ENCODE data around the gene KLHL3. TPM values are rescaled to one million over a fixed set of nuclear protein-coding genes. Genes with fewer than 3 reads are reported as not detected.

Gene KLHL3
- total RNA-seq, 4 donors from 2014 or later: 0.46 to 4.6 (median 1.7) TPM

DNA sequence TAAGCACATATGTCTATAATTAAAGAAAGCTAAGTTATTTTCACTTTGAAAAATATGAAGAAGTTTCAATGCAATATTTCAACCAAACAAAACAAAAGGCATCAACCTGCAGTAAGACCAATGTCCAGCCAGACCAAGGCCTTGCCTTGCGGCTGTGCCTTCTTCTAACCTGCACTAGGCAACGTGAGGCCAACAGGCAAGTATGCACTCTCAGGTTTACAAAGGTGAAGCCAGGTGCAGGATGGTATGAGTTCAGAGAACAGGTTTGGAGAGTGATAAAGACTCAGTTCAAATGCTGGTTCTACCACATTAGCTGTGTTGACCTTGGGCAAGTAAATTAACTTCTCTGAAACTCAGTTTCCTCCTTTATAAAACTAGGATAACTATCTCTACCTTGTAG, 79.3 kb downstream of the KLHL3 start:
- Histone ChIP-seq H3K9me3 (no peaks in the 10 kb centered on the region), H3K36me3 (no peaks in the 10 kb centered on the region), H3K4me1 (no peaks in the 10 kb centered on the region), H3K4me3 (no peak overlapping the region), H3K27ac (no peak overlapping the region), H3K27me3 (no peaks in the 10 kb centered on the region)
- no peak for DNase-seq
- intact Hi-C loops (cut with DNase I; ENCODE audit: low total_unique reads): no loop called here
- TF ChIP-seq, protein P1, sequence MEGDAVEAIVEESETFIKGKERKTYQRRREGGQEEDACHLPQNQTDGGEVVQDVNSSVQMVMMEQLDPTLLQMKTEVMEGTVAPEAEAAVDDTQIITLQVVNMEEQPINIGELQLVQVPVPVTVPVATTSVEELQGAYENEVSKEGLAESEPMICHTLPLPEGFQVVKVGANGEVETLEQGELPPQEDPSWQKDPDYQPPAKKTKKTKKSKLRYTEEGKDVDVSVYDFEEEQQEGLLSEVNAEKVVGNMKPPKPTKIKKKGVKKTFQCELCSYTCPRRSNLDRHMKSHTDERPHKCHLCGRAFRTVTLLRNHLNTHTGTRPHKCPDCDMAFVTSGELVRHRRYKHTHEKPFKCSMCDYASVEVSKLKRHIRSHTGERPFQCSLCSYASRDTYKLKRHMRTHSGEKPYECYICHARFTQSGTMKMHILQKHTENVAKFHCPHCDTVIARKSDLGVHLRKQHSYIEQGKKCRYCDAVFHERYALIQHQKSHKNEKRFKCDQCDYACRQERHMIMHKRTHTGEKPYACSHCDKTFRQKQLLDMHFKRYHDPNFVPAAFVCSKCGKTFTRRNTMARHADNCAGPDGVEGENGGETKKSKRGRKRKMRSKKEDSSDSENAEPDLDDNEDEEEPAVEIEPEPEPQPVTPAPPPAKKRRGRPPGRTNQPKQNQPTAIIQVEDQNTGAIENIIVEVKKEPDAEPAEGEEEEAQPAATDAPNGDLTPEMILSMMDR (IDR thresholded peaks at IDR 0.05 in 4 of 5, conservative IDR thresholded peaks at IDR 0.05 in 1 of 5): no peak
- no peak for TF ChIP-seq POLR2A (IDR thresholded peaks at IDR 0.05)
- no peak for ATAC-seq
- in situ Hi-C loops (cut with MboI; ENCODE audit: low sequenced_read_pairs in 4 of 4): loop anchor here in 2 of 4 donors (10.0 to 25.0 kb wide), 2 partner anchors 88 to 481 kb away; partner anchors contain the start of gene NME5 (in 1 of the 2)

DNA sequence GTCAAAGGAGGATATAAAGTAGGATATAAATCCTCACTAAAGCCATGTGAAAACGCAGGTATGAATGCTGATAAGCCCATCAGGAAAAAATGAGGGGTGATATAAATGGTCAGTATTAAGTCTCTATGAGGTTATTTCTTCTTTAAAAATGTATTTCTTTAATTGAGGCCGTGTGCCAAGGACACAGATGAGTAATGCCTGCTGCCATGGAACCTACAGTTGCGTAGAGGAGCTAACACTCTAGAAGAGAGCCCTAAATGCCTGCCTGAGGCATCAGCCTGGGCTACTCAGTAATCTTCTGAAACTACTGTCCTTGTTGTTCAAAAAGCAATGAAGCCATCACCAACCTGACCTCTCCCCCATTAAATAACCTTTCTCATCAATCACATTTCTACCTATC, 84.9 kb downstream of the KLHL3 start:
- TF ChIP-seq POLR2A (IDR thresholded peaks at IDR 0.05): no peak
- TF ChIP-seq, protein P1 (IDR thresholded peaks at IDR 0.05 in 4 of 5, conservative IDR thresholded peaks at IDR 0.05 in 1 of 5): no peak
- Histone ChIP-seq H3K9me3 (no peaks in the 10 kb centered on the region), H3K4me1 (no peaks in the 10 kb centered on the region), H3K27me3 (no peaks in the 10 kb centered on the region), H3K36me3 (no peaks in the 10 kb centered on the region), H3K4me3 (no peak overlapping the region), H3K27ac (no peak overlapping the region)
- no peak for DNase-seq
- intact Hi-C loops (cut with DNase I; ENCODE audit: low total_unique reads): no loop called here
- ATAC-seq: no peak
- in situ Hi-C loops (cut with MboI; ENCODE audit: low sequenced_read_pairs in 4 of 4): loop anchor here in 2 of 4 donors (10.0 to 25.0 kb wide), 2 partner anchors 94 to 486 kb away; partner anchors contain the start of gene NME5 (in 1 of the 2)

DNA sequence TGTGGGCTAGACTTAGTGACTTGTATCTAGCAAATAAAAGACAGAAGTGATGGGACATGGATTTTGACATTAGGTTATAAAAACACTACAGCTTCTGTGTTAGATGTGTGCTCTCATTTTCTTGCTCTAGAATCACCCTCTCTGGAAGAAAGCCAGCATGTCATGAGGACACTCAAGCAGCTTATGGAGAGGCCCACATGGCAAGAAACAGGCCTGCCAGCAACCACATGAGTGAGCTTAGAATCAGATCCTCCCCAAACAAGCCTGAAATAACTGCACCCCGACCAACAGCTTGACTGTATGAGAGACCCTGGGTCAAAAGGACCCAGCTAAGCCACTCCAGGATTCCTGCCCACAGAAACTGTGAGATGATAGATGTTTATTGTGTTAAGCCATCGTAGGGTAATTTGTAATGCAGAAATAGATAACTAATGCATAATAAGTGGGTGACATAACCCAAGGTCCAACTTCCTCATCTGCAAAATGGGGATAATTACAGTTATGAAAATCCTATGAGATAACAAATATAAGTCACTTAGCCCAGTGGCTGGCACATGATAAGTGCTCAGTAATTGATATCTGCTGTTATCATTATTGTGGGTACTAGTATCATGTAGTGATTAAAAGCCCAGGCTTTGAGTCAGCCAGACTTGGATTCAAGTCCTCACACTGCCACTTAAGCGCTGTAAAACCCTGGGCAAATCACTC, 86.5 kb downstream of the KLHL3 start:
- DNase-seq: no peak
- H3K9me3 ChIP-seq: peaks cover 0 to 3% (median 0%) of the 10 kb centered on the region in 3 donors
- H3K4me3 ChIP-seq: no peak overlapping the region
- no peaks in the 10 kb centered on the region for H3K36me3 ChIP-seq
- intact Hi-C loops (cut with DNase I; ENCODE audit: low total_unique reads): no loop called here
- no peak for TF ChIP-seq POLR2A (IDR thresholded peaks at IDR 0.05)
- TF ChIP-seq, protein P1 (IDR thresholded peaks at IDR 0.05 in 4 of 5, conservative IDR thresholded peaks at IDR 0.05 in 1 of 5): no peak
- in situ Hi-C loops (cut with MboI; ENCODE audit: low sequenced_read_pairs in 4 of 4): loop anchor here in 1 of 4 donors (10.0 to 25.0 kb wide), 2 partner anchors 85 to 488 kb away; partner anchors contain the start of genes KLHL3 and NME5
- no peak overlapping the region for H3K27ac ChIP-seq
- H3K4me1 ChIP-seq: no peaks in the 10 kb centered on the region
- H3K27me3 ChIP-seq: no peaks in the 10 kb centered on the region
- no peak for ATAC-seq

DNA sequence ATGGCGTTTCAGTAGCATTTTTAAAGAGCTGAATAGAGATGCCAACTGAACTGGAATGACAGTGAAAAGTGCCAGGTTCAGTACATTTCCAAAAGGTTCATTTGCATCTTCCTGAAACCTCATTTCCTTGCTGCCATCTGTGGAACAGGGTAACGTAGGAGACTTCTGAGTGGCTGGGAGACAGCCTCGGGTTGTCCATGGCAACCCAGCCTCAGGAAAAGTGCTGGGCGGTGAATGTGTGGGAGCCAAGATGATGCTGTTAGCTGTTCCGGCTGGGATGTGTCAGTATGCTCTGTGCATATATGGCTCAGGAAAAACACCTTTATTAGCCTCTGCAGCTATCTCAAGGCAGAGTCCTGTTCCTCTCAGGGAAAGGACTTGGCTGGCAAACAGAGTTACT, 87.5 kb downstream of the KLHL3 start:
- intact Hi-C loops (cut with DNase I; ENCODE audit: low total_unique reads) (no loop called here), in situ Hi-C loops (cut with MboI; ENCODE audit: low sequenced_read_pairs in 4 of 4) (loop anchor here in 1 of 4 donors (10.0 to 25.0 kb wide), 2 partner anchors 86 to 489 kb away; partner anchors contain the start of genes KLHL3 and NME5)
- Histone ChIP-seq H3K4me1 (no peaks in the 10 kb centered on the region), H3K27ac (no peak overlapping the region), H3K9me3 (peaks cover 0 to 3% (median 0%) of the 10 kb centered on the region in 3 donors), H3K27me3 (no peaks in the 10 kb centered on the region), H3K4me3 (no peak overlapping the region), H3K36me3 (no peaks in the 10 kb centered on the region)
- no peak for TF ChIP-seq POLR2A (IDR thresholded peaks at IDR 0.05)
- TF ChIP-seq, protein P1 (IDR thresholded peaks at IDR 0.05 in 4 of 5, conservative IDR thresholded peaks at IDR 0.05 in 1 of 5): no peak
- ATAC-seq: no peak
- DNase-seq: no peak
